Mucosa of descending colon (tissue), 3 donors: ENCODE results near the gene PRUNE2. TPM values are rescaled to one million over a fixed set of nuclear protein-coding genes. Genes with fewer than 3 reads are reported as not detected.

Experiments used
- ATAC-seq: fragments of 200-7000 bp; cut with Tn5 transposase; one replicate; pipeline ENCODE4 v1.9.1; 2020; ENCODE audit warnings: mild to moderate bottlenecking, moderate library complexity
- DNase-seq, 3 donors: peaks; one replicate each; pipeline ENCODE4 v3.0.0-alpha.2; 2020
- H3K36me3 ChIP-seq: fragments of 200-600 bp; one replicate; pipeline ENCODE4 v1.8.0; 2021; ENCODE audit warnings: low read depth, mild to moderate bottlenecking
- H3K4me1 ChIP-seq: fragments of 200-600 bp; one replicate; pipeline ENCODE4 v1.8.0; 2021; ENCODE audit warnings: low read depth, mild to moderate bottlenecking
- H3K4me3 ChIP-seq: fragments of 200-600 bp; one replicate; pipeline ENCODE4 v1.8.0; 2021; ENCODE audit warnings: mild to moderate bottlenecking
- H3K9me3 ChIP-seq: fragments of 200-600 bp; one replicate; pipeline ENCODE4 v1.8.0; 2021; ENCODE audit warnings: mild to moderate bottlenecking
- intact Hi-C, 2 donors: fragments of 100-400 bp; cut with DNase I in 1 of 2; cut with micrococcal nuclease in 1 of 2; formaldehyde crosslinking; loops; one replicate each; pipeline versions ENCODE4 v1.11.0 to v1.11.1; 2022; cut with DNase I, micrococcal nuclease
- total RNA-seq, 3 donors: library from RNA; stranded (reverse); fragmentation: NEBNext Ultra II Directional in 2 of 3; extraction: Animal tissue kit (Norgen Biotek cat#: 25700) in 2 of 3; gene quantifications; one replicate each; pipeline versions ENCODE4 v1.2.1 to v1.2.4, GENCODE V29; 2021 to 2023
- TF ChIP-seq, protein P1 (sequence below): fragments of 200-600 bp; IDR thresholded peaks from one replicate; pipeline ENCODE4 v1.8.0; 2022; ENCODE audit warnings: antibody characterized with exemption, mild to moderate bottlenecking
- donor health status: DM: no; HTN: no; CAD: no; lungs with moderate emphysema.
- donor health status: DM: no; HTN: no; CAD: no.
- donor health status: DM: no; HTN: yes; CAD: no.

The PRUNE2 gene
- total RNA-seq, 3 donors from 2014 or later: 48.2 to 437 (median 62.4) TPM

- intact Hi-C loops: no loop called here
- no peak for DNase-seq
- Histone ChIP-seq H3K9me3 (no peaks in the 10 kb centered on the region), H3K4me3 (no peak overlapping the region), H3K36me3 (no peaks in the 10 kb centered on the region), H3K4me1 (peaks cover 8% of the 10 kb centered on the region)
- no peak for ATAC-seq
- TF ChIP-seq, protein P1, sequence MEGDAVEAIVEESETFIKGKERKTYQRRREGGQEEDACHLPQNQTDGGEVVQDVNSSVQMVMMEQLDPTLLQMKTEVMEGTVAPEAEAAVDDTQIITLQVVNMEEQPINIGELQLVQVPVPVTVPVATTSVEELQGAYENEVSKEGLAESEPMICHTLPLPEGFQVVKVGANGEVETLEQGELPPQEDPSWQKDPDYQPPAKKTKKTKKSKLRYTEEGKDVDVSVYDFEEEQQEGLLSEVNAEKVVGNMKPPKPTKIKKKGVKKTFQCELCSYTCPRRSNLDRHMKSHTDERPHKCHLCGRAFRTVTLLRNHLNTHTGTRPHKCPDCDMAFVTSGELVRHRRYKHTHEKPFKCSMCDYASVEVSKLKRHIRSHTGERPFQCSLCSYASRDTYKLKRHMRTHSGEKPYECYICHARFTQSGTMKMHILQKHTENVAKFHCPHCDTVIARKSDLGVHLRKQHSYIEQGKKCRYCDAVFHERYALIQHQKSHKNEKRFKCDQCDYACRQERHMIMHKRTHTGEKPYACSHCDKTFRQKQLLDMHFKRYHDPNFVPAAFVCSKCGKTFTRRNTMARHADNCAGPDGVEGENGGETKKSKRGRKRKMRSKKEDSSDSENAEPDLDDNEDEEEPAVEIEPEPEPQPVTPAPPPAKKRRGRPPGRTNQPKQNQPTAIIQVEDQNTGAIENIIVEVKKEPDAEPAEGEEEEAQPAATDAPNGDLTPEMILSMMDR: no peak
These were observed 118.2 kb downstream of the PRUNE2 start for GRCh38 chr9:76787677-76788076.

GRCh38 chr9:76785501-76785900 lies 120.4 kb downstream of the PRUNE2 start:
- Histone ChIP-seq H3K4me3 (no peak overlapping the region), H3K36me3 (no peaks in the 10 kb centered on the region), H3K9me3 (no peaks in the 10 kb centered on the region), H3K4me1 (peaks cover 6% of the 10 kb centered on the region)
- DNase-seq (no peak), ATAC-seq (no peak)
- intact Hi-C loops: no loop called here
- TF ChIP-seq, protein P1: no peak

- H3K4me1 ChIP-seq: peaks cover under 1% of the 10 kb centered on the region
- intact Hi-C loops: no loop called here
- H3K4me3 ChIP-seq: no peak overlapping the region
- DNase-seq (no peak), ATAC-seq (no peak)
- no peaks in the 10 kb centered on the region for H3K9me3 ChIP-seq
- no peaks in the 10 kb centered on the region for H3K36me3 ChIP-seq
- TF ChIP-seq, protein P1: no peak
These were observed 121.0 kb downstream of the PRUNE2 start for GRCh38 chr9:76784881-76785280.

DNA sequence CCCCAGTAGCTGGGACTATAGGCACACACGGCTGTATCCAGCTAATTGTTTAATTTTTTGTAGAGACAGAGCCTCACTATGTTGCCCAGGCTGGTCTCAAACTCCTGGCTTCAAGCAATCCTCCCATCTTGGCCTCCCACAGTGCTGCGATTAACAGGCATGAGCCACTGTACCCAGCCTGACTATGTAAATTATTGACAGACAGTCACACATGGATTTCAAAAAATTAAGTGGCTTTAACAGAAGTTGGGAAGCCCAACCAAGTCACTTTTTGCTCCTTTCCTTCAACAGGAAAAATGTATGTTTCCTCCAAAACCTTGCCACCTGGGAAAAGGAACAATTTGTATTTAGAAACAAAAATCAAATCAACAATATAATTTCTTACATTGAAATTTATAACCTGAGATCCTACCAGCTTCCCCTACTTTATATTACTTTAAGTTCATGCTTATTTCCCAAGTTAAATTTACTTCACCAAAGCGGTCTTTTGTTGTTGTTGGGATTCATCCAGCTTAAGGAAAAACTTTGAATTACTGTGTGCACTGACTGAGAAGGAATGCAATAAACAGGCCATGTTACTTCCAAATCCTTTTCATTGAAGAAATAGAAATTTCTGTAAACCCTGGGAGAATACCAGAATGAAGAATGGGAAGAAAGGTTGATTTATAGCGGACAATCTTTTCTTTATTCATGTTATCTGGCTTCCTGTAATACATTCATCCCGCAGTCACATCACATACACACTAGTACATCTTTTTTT lies 133.0 kb downstream of the PRUNE2 start:
- H3K4me1 ChIP-seq: no peaks in the 10 kb centered on the region
- DNase-seq (no peak), ATAC-seq (no peak)
- H3K36me3 ChIP-seq: no peaks in the 10 kb centered on the region
- TF ChIP-seq, protein P1: no peak
- H3K9me3 ChIP-seq: no peaks in the 10 kb centered on the region
- no peak overlapping the region for H3K4me3 ChIP-seq
- intact Hi-C loops: no loop called here

DNA sequence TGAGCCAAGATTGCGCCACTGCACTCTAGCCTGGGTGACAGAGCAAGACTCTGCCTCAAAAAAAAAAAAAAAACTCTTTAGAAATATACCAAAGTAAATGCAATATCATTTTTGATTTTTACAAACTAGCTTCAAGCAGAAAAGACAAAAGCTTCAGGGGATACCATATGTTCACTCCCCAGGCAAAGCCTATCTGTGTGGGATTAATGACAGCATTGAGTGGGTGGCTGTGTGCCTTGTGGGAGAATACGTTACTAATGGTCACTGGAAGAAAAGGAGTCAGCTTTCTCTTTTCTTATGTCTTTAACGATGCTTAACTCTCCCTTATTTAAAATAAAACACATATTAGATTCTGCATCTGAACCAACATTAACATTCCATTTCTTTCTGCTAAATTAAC lies 139.8 kb downstream of the PRUNE2 start:
- Histone ChIP-seq H3K4me3 (no peak overlapping the region), H3K36me3 (no peaks in the 10 kb centered on the region), H3K9me3 (no peaks in the 10 kb centered on the region), H3K4me1 (no peaks in the 10 kb centered on the region)
- intact Hi-C loops: no loop called here
- DNase-seq (no peak), ATAC-seq (no peak)
- TF ChIP-seq, protein P1: no peak
